KG1 (cell line): Measurements from ENCODE around the gene ZFAND3.
"Not testable (repeated sequence)": the region's sequence is repeated elsewhere in the genome, so short reads cannot be mapped to it uniquely, and the experiment has no call there.

Experiments
- DNase-seq: peaks from one replicate; lab custom pipeline; 2025; lab: John Stamatoyannopoulos, UW

Gene ZFAND3

DNA sequence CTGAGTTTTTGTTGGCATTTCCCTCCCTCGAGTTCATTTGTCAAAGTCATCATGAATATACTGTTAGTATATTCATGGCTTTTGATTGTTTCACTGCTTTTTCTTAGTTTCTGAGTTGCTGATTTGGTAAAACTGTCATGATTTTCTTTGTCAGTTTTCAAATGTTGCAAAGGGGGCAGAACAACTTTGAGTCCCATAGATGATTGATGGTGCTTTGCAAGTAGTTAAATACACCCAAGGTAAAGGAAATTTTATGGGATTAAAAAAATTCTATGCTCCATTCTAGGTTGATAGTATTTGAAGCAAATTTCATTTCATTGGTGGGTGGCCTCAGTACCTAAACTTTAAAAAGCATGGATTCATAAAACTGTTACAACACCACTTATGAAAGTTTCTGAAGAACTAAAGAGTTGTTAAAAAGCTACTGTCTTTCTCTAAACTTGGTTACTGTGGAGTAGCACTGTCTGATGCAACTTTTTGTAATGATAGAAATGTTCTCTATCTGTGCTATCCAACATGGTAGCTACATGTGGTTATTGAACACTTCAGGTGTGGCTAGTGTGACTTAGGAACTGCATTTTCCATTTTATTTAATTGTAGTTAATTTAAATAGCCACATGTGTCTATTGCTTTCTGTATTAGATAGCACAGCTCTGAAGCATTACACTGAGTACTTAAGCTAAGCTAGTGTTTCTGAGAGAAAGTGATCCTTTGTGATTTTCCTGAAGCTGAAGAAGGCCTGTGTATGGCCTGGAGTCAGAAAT lies 153.6 kb downstream of the ZFAND3 start:
- no peak for DNase-seq

DNA sequence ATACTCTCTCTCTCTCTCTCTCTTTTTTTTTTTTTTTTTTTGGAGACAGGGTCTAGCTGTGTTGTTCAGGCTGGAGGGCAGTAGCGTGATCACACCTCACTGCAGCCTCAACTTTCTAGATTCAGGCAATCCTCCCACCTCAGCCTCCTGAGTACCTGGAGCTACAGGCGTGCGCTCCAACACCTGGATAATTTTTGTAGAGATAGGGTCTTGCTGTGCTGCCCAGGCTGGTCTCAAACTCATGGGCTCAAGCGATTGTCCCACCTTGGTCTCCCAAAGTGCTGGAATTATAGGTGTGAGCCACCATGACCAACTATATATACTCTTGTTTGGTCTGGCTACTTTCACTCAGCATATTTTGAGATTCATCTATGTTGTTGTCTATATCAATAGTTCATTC lies 154.9 kb downstream of the ZFAND3 start:
- DNase-seq = no peak

GRCh38 chr6:37974943-37975342 lies 155.4 kb downstream of the ZFAND3 start:
- DNase-seq = no peak

DNA sequence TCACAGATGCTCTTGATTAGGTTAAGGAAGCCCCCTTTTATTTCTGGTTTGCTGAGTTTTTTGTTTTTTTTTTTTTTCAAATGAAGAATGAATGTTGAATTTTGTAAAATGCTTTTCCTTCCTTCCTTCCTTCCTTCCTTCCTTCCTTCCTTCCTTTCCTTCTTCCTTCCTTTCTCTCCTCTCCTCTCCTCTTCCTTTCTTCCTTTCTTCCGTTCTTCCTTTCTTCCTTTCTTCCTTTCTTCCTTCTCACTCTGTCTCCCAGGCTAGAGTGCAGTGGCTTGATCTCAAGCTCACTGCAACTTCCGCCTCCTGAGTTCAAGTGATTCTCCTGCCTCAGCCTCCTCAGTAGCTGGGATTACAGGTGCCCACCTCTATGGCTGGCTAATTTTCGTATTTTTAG lies 158.2 kb downstream of the ZFAND3 start:
- no peak for DNase-seq

- DNase-seq = no peak
These were observed 160.1 kb downstream of the ZFAND3 start for GRCh38 chr6:37979392-37980221.

GRCh38 chr6:37980222-37980595 lies 160.7 kb downstream of the ZFAND3 start:
- DNase-seq = no peak

DNA sequence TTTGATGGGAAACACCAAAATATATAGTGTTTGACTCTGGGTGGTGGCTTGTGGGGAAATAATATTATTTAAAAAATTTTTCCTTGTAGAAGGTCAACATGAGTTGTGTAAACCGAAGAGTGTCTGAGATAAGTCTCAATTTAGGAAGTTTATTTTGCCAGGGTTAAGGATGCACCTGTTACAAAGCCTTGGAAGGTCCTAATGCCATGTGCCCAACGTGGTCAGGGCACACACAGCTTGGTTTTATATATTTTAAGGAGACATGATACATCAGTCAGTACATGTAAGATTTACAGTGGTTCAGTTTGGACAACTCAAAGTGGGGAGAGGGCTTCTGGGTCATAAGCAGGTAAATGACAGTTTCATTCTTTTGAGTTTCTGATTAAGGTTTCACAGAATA lies 162.1 kb downstream of the ZFAND3 start:
- no peak for DNase-seq

GRCh38 chr6:37982317-37982716 lies 162.8 kb downstream of the ZFAND3 start:
- DNase-seq = no peak

DNA sequence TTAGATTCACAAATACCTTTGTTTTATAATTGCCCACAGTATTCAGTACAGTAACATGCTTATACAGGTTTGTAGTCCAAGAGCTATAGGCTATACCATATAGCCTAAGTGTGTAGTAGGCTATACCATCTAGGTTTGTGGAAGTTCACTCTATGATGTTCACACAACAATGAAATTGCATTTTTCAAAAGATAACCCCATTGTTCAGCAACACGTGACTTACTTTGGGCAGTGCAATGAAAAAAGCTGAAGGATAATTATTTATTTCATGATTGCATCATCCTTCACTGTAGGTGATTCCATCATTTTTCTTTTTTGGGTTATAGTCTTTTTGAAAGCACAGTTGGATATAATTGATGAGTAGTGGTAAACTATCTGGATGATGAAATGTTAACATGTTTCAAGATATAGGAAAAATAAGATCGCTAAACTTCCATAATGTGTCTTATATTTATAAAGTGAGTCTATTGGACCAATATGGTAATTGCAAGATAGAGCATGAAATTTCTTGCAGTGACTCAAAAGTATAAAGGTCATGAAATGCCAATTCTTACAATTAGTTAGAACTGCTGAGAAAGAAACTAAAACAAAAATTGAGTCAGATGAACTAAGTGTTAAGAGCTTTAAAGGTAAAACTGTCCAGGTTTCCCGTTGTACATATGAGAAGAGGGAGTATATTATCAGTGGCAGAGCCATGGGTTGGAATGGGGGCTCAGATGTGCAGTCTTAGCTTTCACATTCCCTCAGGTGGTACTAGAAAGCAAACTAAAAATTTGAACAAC lies 164.4 kb downstream of the ZFAND3 start:
- no peak for DNase-seq

DNA sequence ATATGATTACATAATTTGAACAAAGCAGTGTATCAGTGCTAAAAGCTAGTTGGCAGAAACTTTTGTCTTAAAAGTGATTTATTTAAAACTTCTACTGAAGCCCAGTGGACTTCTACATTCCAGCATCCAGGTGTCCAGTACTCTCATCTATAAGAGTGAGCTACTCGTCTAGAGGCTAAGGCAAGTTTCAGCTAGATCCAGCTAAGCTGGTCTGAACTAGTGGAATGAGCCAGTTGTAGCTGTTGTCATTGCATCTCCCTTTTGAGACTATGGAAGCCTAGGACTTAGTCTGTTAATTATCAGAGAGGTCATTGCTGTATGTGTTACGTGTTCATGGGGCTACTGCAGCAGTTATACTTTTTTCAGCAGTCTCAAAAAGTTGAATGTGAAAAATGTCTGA lies 165.1 kb downstream of the ZFAND3 start:
- no peak for DNase-seq

GRCh38 chr6:37985355-37985754 lies 165.8 kb downstream of the ZFAND3 start:
- DNase-seq = no peak

DNA sequence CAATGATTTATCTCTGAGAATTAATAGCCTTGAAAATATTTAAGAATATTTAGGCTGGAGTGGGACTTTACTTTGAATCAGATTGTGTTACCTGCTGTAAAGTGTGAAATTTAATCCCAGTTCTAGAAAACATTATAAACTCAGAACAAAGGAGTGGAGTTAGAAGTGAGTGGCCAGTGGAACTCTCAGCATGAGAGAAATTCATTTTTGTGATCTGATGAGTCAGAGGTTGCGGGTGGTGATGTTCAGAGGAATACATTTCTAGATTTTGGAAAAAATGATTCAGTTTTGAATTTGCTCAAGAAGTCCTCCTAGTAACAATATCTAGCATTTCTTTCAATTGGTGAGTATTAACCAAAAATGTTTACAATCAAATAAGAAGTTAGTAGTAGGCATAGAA lies 167.5 kb downstream of the ZFAND3 start:
- no peak for DNase-seq

DNA sequence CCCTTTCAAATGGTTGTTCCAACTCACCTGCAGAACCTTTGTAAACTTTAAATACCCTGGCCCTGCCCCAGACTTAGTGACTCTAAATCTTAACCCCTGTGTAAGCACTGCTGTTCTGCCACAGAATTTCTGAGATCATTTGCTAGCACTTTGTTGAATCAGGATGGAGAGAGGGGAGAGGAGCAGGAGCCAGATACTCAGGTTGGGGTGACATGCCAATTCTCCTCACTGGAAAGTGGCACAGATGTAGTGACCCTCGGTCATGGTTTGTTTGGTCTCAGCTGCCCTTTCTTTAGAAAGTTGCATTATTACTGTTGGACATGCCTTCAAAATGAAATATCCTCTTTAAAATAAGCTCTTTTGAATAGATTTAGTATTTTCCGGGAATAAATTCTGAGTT lies 168.0 kb downstream of the ZFAND3 start:
- DNase-seq = no peak

DNA sequence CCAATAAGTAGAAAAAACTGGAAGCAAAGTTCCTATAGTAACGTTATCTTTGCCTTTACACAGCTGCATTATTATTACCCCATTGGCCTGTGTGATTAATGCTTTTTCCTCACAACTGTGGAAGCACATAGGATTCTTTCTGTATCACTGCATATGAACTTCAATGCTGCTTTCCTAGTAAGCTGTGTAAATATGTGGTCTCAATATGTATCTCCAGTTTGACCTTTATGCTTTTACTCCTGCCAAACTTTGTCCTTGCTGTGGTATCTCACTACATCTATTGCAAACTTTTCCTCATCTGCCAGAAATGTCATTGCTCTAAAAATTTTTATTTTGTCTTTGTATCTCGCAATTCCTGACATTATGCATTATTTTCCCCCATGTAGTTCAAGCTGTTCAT lies 168.6 kb downstream of the ZFAND3 start:
- DNase-seq = no peak

- DNase-seq = no peak
These were observed 169.2 kb downstream of the ZFAND3 start for GRCh38 chr6:37988696-37989095.

- no peak for DNase-seq
These were observed 171.4 kb downstream of the ZFAND3 start for GRCh38 chr6:37990762-37991525.

DNA sequence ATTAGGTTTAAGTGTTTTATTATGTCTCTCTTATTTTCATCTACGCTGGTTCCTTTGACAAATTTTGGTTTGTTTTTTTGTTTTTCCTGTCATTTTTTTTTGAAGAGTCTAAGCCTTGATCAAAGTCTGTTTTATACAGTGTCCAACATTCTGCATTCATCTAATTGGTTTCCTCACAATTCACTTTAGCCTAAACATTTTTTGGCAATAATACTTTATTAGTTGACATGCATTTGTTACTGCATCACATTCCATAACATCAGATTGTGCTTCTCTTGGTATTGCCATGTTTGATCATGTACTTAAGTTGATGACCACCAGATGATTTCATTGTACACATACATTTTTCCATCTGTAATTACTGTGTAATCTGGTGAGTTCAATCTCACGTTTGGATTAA lies 173.2 kb downstream of the ZFAND3 start:
- DNase-seq = no peak

GRCh38 chr6:37993194-37993593 lies 173.7 kb downstream of the ZFAND3 start:
- not testable (repeated sequence) for DNase-seq

DNA sequence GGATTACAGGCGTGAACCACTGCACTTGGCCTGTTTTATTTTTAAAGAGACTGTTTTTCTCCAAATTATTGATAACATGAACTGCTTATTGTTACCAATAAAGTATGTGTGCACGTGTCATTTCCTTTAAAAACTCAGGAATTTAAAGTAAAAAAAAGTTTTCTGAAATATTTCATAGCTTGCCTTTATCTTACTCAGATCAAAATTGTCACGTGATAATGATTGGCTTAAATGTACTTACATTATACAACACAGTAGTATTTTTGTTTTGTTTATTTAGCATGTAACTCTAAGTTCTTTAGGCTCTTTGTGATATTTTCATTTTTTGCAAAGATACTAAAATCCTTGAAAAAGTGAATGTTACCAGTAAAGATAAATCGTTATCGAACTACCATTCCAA lies 174.1 kb downstream of the ZFAND3 start:
- no peak for DNase-seq

- DNase-seq = no peak
These were observed 174.7 kb downstream of the ZFAND3 start for GRCh38 chr6:37994223-37994622.

DNA sequence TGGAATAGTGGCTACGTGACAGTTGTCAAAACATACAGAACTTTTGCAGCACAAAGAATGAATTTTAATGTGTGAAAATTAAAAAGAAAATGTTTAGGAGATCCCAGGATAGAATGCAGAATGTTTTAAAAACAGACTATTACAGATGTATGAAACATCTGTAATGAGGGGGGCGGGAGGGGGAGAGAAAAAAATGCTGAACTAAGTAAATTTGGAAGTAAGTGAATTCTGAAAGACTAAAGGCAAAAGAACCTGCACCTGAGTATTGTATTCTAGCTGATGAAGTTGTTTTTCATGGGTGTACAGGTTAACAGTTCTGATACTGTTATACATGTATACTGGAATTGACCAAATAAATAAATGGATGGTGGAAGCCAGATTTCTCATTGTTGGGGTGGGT lies 178.8 kb downstream of the ZFAND3 start:
- no peak for DNase-seq

DNA sequence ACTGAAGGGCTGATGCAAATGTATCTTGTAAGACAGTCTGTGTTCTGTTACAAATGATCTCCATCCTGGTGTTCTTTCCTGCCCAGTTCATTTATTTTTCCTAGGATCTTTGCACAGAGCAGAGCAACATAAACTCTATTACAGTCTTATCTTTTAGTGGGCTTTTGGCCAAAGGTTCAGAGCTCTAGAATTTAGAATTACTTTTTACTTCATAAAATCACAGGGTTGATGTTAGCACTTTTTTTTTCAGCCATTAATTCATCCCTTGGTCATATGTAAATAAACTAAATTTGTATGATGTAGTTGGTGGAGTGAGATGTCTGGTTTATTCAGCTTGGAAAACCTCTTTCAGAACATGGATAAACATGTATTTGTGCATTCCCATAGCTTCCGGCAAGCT lies 181.9 kb downstream of the ZFAND3 start:
- DNase-seq = no peak
